ENCODE results near the gene CDHR1.

CDHR1 gene

GRCh38 chr10:84201682-84202081 lies 7.3 kb downstream of the CDHR1 start:
- no peak for DNase-seq

DNA sequence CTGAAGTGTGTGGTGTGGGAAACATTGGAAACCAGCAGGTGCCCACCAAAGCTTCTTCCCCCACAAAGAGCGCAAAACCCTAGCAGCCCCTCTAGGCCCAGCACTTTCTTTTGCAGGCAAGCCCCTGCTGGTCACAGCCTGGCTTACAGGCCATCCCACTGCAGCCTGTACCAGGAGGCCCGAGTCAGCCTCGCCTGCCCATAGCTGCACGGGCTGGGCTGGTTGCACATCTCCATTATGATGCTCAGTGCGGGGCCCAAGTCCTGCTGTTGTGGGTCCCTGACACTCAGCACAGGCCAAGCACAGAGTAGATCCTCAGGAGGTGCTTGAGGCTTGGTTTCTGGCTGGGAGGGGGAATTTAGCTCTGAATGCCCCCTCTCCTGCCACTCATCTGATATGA lies 8.0 kb downstream of the CDHR1 start:
- no peak for DNase-seq

DNA sequence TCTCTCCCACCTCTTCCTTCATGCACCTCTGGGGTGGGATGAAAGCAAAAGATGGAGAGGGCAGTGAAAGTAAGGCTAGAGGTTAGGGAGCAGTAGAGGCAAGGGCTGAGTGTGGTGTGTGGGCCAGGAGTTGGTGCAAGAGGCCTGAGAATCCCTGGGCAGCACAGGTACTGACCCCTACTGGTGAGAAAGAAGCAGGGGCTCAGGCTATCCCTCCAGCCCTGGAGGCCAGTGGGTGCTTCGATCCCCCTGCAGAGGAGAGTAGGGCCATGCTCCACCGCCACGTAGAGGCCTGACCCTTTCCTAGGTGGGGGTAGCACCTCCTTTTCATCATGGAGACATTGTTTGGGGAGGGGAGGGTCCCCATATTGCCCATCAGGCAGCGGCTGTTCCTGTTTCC lies 9.8 kb downstream of the CDHR1 start:
- DNase-seq: no peak

- no peak for DNase-seq
Observed at GRCh38 chr10:84204610-84205009, 10.3 kb downstream of the CDHR1 start.

DNA sequence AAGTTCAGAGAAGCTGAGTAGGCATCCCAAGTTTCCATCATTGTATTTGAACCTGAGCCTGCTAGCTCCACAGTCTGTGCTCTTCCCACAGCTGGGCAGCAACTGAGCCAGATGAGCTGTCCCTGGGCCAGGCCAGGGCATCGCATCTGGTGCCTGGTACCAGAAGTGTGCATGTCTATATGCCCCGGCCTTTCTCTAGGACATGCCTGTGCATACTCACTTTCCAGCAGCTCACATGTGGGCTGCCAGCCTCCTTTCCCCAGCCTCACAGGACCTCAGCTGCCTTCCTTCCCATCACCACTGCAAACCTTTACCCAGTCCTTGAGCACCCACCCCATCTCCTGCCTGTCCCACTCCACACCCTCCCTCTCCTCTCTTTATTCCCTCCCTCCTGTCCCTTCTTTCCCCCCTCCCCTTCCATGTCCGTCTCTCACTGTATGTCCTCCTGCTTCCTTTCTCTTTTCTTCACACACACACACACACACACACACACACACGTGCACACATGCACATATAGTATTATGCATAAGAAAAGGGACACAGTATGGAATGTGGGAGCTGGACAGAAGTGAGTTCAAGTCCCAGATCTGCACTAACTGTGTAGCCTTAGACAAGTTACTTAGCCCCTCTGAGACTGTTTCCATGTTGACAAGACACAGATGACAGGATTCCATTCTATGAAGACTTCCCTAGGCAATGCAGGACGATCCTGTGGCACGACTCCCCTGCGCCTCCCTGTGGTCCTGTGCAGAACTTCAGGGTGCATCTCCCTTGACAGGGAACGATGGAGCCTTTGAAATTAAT lies 10.9 kb downstream of the CDHR1 start:
- DNase-seq: no peak

- DNase-seq: no peak
Observed at GRCh38 chr10:84205853-84206525, 11.7 kb downstream of the CDHR1 start.

GRCh38 chr10:84208023-84208422 lies 13.7 kb downstream of the CDHR1 start:
- no peak for DNase-seq

DNA sequence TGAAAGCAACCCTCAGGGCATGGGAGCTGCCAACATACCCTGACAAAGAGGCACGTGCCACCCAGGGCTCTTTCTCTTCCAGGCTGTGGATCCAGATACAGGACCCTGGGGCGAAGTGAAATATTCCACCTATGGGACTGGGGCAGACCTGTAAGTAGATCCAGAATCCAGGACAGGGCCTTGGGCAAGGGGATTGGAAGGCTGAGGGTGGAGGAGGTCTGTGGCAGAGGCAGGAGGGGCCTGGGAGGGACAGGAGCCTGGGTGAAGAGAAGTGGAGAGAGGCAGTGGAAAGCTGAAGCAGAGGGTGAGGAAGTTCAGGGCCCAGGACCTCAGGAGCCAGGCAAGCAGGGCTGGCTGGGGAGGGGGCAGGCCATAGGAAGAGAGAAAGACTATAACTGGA lies 17.2 kb downstream of the CDHR1 start:
- no peak for DNase-seq

GRCh38 chr10:84212014-84212413 lies 17.7 kb downstream of the CDHR1 start:
- no peak for DNase-seq

DNA sequence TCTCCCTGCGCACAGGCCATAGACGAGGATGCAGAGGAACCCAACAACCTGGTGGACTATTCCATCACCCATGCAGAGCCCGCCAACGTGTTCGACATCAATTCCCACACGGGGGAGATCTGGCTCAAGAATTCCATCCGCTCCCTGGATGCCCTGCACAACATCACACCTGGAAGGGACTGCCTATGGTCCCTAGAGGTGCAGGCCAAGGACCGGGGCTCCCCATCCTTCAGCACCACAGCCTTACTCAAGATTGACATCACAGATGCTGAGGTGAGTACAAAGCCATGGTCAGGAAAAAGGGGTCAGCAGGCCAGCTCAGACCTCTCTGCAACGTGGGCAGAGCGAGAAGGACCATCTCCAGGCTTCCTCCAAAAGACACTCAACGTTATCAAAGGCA lies 18.7 kb downstream of the CDHR1 start:
- DNase-seq: no peak

DNA sequence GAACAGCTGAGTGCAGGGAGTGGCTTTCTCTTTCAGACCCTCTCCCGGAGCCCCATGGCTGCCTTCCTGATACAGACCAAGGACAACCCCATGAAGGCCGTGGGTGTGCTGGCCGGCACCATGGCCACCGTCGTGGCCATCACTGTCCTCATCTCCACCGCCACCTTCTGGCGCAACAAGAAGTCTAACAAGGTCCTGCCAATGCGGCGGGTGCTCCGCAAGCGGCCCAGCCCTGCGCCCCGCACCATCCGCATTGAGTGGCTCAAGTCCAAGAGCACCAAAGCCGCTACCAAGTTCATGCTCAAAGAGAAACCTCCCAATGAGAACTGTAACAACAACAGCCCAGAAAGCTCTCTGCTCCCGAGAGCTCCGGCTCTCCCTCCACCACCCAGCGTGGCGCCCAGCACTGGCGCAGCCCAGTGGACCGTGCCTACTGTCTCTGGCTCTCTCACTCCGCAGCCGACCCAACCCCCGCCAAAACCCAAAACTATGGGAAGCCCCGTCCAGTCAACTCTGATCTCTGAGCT lies 19.8 kb downstream of the CDHR1 start:
- DNase-seq: no peak

- no peak for DNase-seq
Observed at GRCh38 chr10:84214612-84215235, 20.4 kb downstream of the CDHR1 start.

GRCh38 chr10:84216834-84217233 lies 22.5 kb downstream of the CDHR1 start:
- DNase-seq: no peak

- DNase-seq: no peak
Observed at GRCh38 chr10:84217746-84218145, 23.4 kb downstream of the CDHR1 start.

DNA sequence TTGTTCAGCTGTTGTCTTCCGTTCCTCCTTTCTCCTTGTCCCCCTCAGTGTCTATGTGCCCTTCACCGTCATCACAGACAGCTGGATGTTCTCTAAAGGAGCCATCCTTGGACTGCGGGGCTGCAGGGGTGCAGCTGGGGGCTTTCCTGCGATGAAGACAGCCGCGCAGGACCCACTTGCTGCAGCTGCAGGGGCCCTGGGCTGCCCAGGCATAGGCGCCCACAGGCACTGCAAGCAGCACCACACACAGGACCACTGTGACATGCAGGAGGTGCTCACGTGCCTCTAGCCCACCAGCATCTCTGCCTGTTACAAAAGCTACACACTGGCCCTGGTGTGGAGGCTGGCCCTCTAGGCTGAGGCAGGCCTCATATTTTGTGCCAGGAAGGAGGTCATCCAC lies 27.6 kb downstream of the CDHR1 start:
- DNase-seq: no peak

DNA sequence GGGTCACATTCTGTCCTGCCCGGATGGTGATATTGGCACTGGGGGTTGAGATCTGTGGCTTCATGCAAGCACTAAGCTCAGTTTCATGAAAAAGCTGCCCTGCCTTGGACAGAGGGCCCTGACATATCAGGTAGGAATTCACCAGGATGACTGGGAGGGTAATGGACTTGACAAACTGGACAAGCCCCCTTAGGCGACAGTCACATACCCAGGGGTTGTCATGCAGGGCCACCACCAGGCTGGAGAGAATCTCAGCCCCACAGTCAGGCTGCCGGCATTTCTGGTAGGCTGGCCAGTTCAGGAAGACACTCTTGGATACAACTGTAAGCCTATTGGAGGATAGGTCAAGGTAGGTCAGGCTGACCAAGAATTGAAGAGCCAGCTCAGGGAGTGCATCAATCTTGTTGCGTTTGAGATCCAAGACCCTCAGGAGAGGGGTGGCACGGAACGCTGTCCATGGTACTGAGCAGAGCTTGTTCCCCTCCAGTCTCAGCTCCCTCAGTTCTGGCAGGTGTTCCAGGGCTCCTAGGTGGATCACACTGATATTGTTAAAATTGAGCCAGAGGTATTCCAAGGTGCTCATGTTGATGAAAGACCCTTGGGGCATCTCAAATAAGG lies 30.2 kb downstream of the CDHR1 start:
- no peak for DNase-seq

DNA sequence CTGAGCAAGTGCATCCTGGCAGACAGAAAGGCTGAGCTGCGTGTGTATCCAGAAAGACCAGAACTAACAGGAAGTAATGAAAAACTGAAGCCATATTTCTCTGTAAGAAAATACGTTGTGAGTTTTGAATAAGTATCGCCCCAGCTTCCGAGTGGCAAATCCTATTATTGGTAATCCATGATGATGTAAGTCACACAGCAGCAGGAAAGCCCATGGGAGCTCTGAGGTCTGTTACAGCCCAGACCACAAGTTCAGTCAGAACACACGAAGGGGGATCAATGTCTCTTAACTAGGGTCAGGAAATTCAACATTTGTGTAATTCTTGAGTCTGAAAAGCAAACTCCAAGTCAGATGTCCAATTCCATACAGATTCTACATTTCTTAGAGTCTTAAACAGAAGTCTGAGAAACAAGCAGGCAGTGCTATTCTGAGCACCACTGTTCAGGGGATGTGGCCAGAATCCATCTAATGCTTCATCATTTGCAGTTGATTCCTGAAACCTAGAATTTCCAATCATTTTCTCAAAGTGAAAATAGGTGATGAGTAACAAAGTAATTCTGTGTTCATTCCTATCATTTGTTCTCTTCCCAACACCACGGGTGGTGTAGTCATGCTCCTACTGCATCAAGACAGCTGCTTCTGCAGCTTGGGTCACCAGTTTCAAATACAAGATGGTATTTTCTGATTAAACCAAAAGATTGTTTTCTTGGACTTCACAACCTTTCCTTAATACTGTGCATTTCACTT lies 31.3 kb downstream of the CDHR1 start, which contains the start of gene LRIT2:
Gene LRIT2, minus strand, starts transcription at position 118 of the 747 bp plus-strand sequence. Its CDS starts 24 bp downstream, at position 94.
- no peak for DNase-seq

DNA sequence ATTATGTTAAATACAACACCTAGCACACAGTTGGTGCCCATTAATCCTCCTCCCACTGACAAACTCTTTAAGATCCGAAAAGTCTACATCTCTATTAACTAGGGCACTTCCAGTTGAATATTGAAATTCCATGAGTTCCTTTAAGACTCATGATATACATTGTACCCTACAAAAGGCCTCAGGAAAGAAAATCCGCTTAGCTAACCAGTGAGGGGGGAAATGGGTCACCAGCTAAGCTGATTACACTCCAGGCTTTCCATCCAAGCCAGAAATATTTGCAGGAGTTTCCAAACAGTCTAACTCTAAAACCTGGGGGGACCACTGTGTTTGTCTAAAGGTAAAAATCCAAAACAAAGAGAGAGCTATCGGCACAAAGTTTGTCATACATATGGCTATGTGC lies 32.3 kb downstream of the CDHR1 start:
- no peak for DNase-seq

- DNase-seq: no peak
Observed at GRCh38 chr10:84227810-84228209, 33.5 kb downstream of the CDHR1 start.

GRCh38 chr10:84230359-84230758 lies 36.0 kb downstream of the CDHR1 start:
- DNase-seq: no peak

- DNase-seq: no peak
Observed at GRCh38 chr10:84232376-84232775, 38.0 kb downstream of the CDHR1 start.

GRCh38 chr10:84233940-84234339 lies 39.6 kb downstream of the CDHR1 start:
- no peak for DNase-seq

GRCh38 chr10:84234479-84234878 lies 40.1 kb downstream of the CDHR1 start:
- no peak for DNase-seq
